GM12875 (cell line): ENCODE measurements around the gene CEP95.
"Not testable (repeated sequence)": the region's sequence is repeated elsewhere in the genome, so short reads cannot be mapped to it uniquely, and the experiment has no call there.

ENCODE experiments used
- H3K4me3 ChIP-seq: one replicate; pipeline ENCODE4 v1.5.1; 2011; ENCODE audit warnings: low read depth, low read length, control low read depth
- CTCF ChIP-seq: IDR thresholded peaks from 2 replicates; pipeline ENCODE4 v1.5.1; 2011; ENCODE audit warnings: low read depth, mild to moderate bottlenecking, control low read depth, inconsistent platforms, low read length, moderate library complexity, borderline replicate concordance; ENCODE audit not compliant: insufficient read depth

CEP95 gene

GRCh38 chr17:64571746-64572145 is 65.0 kb downstream of the CEP95 start:
- TF ChIP-seq CTCF = no peak
- H3K4me3 ChIP-seq = no peak overlapping the region

GRCh38 chr17:64572682-64573154 is 65.9 kb downstream of the CEP95 start:
- TF ChIP-seq CTCF = no peak
- H3K4me3 ChIP-seq = no peak overlapping the region

GRCh38 chr17:64573214-64573613 is 66.4 kb downstream of the CEP95 start:
- H3K4me3 ChIP-seq = no peak overlapping the region
- no peak for TF ChIP-seq CTCF

- TF ChIP-seq CTCF = no peak
- no peak overlapping the region for H3K4me3 ChIP-seq
Measured at GRCh38 chr17:64574646-64575045, 67.9 kb downstream of the CEP95 start.

GRCh38 chr17:64575431-64575830 is 68.7 kb downstream of the CEP95 start:
- TF ChIP-seq CTCF = no peak
- H3K4me3 ChIP-seq = no peak overlapping the region

- H3K4me3 ChIP-seq = not testable (repeated sequence)
Measured at GRCh38 chr17:64577025-64577424, 70.2 kb downstream of the CEP95 start.

- TF ChIP-seq CTCF = no peak
- no peak overlapping the region for H3K4me3 ChIP-seq
Measured at GRCh38 chr17:64579917-64580316, 73.1 kb downstream of the CEP95 start.
